Natural killer cell (primary cell): Measurements from ENCODE around the gene FN3KRP. TPM values are rescaled to one million over a fixed set of nuclear protein-coding genes. Genes with fewer than 3 reads are reported as not detected.

Experiments used
- ATAC-seq, 3 donors: fragments of 150-1000 bp in 2 of 3; fragments of 200-7000 bp in 1 of 3; cut with Tn5 transposase; 1 replicate in 1 of 3; 2 replicates in 2 of 3; pipeline ENCODE4 v1.10.0; 2021; ENCODE audit warnings: mild to moderate bottlenecking in 2 of 3, moderate library complexity in 2 of 3
- DNase-seq, 2 donors: peaks; one replicate each; pipeline versions ENCODE4 v3.0.0 to v3.0.0-alpha.2; 2013 to 2021; ENCODE audit warnings: mixed read lengths in 1 of 2
- H3K27ac ChIP-seq: one replicate; pipeline ENCODE4 v1.5.1; 2013; ENCODE audit warnings: mild to moderate bottlenecking, low read length
- H3K27me3 ChIP-seq: one replicate; pipeline ENCODE4 v1.6.1; 2013; ENCODE audit warnings: low read length; ENCODE audit not compliant: control insufficient read depth, insufficient read depth
- H3K36me3 ChIP-seq: one replicate; pipeline ENCODE4 v1.6.1; 2013; ENCODE audit warnings: low read length; ENCODE audit not compliant: control insufficient read depth, insufficient read depth
- H3K4me1 ChIP-seq: one replicate; pipeline ENCODE4 v1.6.1; 2013; ENCODE audit warnings: low read length; ENCODE audit not compliant: control insufficient read depth, insufficient read depth
- H3K4me3 ChIP-seq: one replicate; pipeline ENCODE4 v1.5.1; 2013; ENCODE audit warnings: low read length
- H3K9me3 ChIP-seq: one replicate; pipeline ENCODE4 v1.6.1; 2013; ENCODE audit warnings: low read length; ENCODE audit not compliant: control insufficient read depth, insufficient read depth
- H3K27ac Mint-ChIP-seq, 2 donors: one replicate each; pipeline ENCODE4 v1.8.0; 2022; ENCODE audit warnings: mild to moderate bottlenecking in 2 of 2, mixed read lengths in 2 of 2, moderate library complexity in 1 of 2
- H3K27me3 Mint-ChIP-seq, 2 donors: one replicate each; pipeline ENCODE4 v1.8.0; 2022; ENCODE audit warnings: low read depth in 2 of 2, mixed read lengths in 2 of 2
- H3K36me3 Mint-ChIP-seq: one replicate; pipeline ENCODE4 v1.8.0; 2022; ENCODE audit warnings: mixed read lengths
- H3K4me1 Mint-ChIP-seq, 2 donors: one replicate each; pipeline ENCODE4 v1.8.0; 2022; ENCODE audit warnings: mixed read lengths in 2 of 2
- H3K4me3 Mint-ChIP-seq: one replicate; pipeline ENCODE4 v1.8.0; 2022; ENCODE audit warnings: mild to moderate bottlenecking, moderate library complexity, mixed read lengths
- H3K9me3 Mint-ChIP-seq, 2 donors: one replicate each; pipeline ENCODE4 v1.8.0; 2022; ENCODE audit warnings: mixed read lengths in 2 of 2
- WGBS: methylation state at CpG from one replicate; pipeline ENCODE4 v1.1.7; 2013; ENCODE audit warnings: missing lambda C conversion rate; ENCODE audit not compliant: insufficient coverage; 5-methylcytosine and 5-hydroxymethylcytosine counted together
- intact Hi-C: fragments of 100-400 bp; cut with micrococcal nuclease; formaldehyde crosslinking; loops from one replicate; pipeline ENCODE4 v1.14.2; 2022
- total RNA-seq, 4 donors: library from RNA; stranded (reverse); fragments of 120-200 nt in 1 of 4; gene quantifications; one replicate each; pipeline versions ENCODE4 v1.2.3 to v1.2.4, GENCODE V29; 2013 to 2022
- TF ChIP-seq, protein P1 (sequence below): fragments of 200-600 bp; IDR thresholded peaks from one replicate; pipeline ENCODE4 v1.8.0; 2022; ENCODE audit warnings: antibody characterized with exemption

Gene FN3KRP
- total RNA-seq, 3 donors from 2014 or later (not counting 1 experiment from before 2014, with no cell fraction given): 29.4 to 42.3 (median 32.0) TPM

DNA sequence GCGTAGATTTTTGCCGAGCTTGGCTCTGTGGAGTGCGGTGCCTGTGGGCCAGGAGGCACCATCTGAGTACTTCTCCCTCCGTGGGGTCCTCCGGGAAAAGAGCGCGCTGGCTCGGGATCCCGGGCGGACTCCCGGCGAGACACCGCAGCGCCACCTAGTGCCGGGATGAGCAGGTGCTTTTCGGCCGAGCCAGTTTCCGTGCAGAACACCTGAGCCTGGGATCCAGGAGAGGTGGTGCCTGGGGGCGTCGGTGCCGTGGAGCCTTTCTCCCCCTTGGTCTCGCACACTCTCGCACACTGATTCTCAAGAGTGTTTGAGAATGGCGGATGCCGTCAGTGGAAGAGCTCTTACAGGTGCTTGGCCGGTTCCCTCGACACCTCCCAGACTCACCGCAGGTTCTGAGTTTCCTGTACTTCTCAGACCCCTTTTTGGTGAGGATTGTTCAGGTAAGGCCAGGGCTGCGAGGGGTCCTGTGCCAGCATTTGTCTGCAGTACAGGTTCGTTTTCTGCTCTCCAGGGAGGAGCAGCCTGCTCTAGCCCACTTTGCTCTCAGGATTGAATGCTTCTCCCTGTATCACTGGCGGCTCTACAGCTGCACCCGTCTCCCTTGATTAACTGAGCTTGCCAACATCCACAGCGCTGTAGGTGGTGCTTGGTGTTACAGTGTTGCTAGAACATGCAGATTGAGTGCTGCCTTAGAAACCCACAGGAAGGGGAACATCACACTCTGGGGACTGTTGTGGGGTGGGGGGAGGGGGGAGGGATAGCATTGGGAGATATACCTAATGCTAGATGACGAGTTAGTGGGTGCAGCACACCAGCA lies 58.7 kb downstream of the FN3KRP start:
- TF ChIP-seq, protein P1, sequence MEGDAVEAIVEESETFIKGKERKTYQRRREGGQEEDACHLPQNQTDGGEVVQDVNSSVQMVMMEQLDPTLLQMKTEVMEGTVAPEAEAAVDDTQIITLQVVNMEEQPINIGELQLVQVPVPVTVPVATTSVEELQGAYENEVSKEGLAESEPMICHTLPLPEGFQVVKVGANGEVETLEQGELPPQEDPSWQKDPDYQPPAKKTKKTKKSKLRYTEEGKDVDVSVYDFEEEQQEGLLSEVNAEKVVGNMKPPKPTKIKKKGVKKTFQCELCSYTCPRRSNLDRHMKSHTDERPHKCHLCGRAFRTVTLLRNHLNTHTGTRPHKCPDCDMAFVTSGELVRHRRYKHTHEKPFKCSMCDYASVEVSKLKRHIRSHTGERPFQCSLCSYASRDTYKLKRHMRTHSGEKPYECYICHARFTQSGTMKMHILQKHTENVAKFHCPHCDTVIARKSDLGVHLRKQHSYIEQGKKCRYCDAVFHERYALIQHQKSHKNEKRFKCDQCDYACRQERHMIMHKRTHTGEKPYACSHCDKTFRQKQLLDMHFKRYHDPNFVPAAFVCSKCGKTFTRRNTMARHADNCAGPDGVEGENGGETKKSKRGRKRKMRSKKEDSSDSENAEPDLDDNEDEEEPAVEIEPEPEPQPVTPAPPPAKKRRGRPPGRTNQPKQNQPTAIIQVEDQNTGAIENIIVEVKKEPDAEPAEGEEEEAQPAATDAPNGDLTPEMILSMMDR: peak; percentile 62
- WGBS: 43% methylated on average over 33 of the region's 34 CpGs
- Mint-ChIP-seq H3K4me3 (peak overlapping the region; percentile 87), H3K9me3 (no peaks in the 10 kb centered on the region), H3K27me3 (no peaks in the 10 kb centered on the region), H3K36me3 (no peaks in the 10 kb centered on the region), H3K27ac (peak overlapping the region; percentile 69 to 82), H3K4me1 (peaks cover 32 to 40% of the 10 kb centered on the region in 2 donors)
- DNase-seq (peak; percentile 28 to 69), ATAC-seq (peak; percentile 82 to 95 (median 88))
- no peaks in the 10 kb centered on the region for H3K27me3 ChIP-seq
- H3K36me3 ChIP-seq: peaks cover 5% of the 10 kb centered on the region
- H3K4me1 ChIP-seq: peaks cover 28% of the 10 kb centered on the region
- H3K27ac ChIP-seq: peak overlapping the region; percentile 39
- H3K9me3 ChIP-seq: no peaks in the 10 kb centered on the region
- intact Hi-C loops: no loop called here
- H3K4me3 ChIP-seq: peak overlapping the region; percentile 21

DNA sequence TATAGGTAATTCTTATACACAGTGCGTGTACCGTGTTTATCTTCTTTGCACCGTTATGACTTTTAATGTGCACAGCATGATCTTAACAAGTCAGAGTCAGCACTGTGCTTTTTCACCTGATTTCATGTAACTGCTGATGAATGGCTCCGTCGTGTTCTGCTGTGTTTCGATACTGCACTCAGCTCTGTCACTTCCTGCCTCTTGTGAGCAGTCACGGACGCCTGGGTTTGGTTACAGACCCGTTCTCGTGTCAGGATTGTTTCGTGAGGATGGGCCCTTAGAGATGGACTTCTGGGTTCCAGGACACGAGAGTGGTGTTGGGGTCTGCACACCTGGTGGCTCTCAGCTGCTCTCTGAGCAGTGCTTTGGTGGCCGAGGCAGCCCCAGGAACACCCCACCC lies 59.9 kb downstream of the FN3KRP start:
- peak overlapping the region; percentile 62 for H3K4me3 Mint-ChIP-seq
- TF ChIP-seq, protein P1: no peak
- H3K9me3 ChIP-seq: no peaks in the 10 kb centered on the region
- no peaks in the 10 kb centered on the region for H3K27me3 ChIP-seq
- peak overlapping the region; percentile 65 to 69 for H3K27ac Mint-ChIP-seq
- peaks cover 32 to 40% of the 10 kb centered on the region in 2 donors for H3K4me1 Mint-ChIP-seq
- peak; percentile 49 to 64 (median 50) for ATAC-seq
- H3K36me3 Mint-ChIP-seq: no peaks in the 10 kb centered on the region
- H3K27ac ChIP-seq: peak overlapping the region; percentile 30
- intact Hi-C loops: no loop called here
- 66% methylated on average over 13 of the region's 13 CpGs for WGBS
- H3K4me1 ChIP-seq: peaks cover 30% of the 10 kb centered on the region
- no peaks in the 10 kb centered on the region for H3K9me3 Mint-ChIP-seq
- no peak overlapping the region for H3K4me3 ChIP-seq
- DNase-seq: peak in 1 of 2 donors; percentile 47
- peaks cover 5% of the 10 kb centered on the region for H3K36me3 ChIP-seq
- H3K27me3 Mint-ChIP-seq: no peaks in the 10 kb centered on the region

Other genes starting within 250 kb of the FN3KRP start
- gene FOXK2, start 197.0 kb upstream of the FN3KRP start, total RNA-seq: 10 to 100 TPM; 42.5 to 50.0 (median 46.4) TPM
- gene WDR45B, start 68.3 kb upstream of the FN3KRP start, total RNA-seq: 100 to 1,000 TPM in 1 of 3 donors, 10 to 100 TPM in 2; 81.8 to 112 (median 94.6) TPM
- 1 to 10 TPM; 3.7 to 7.3 (median 4.0) TPM for gene RAB40B, start 18.0 kb upstream of the FN3KRP start, total RNA-seq
- 1 to 10 TPM; 4.9 to 6.1 (median 5.5) TPM for gene FN3K, start 18.9 kb downstream of the FN3KRP start, total RNA-seq
- gene TBCD, start 35.4 kb downstream of the FN3KRP start, total RNA-seq: 100 to 1,000 TPM in 2 of 3 donors, 10 to 100 TPM in 1; 92.0 to 149 (median 132) TPM
- not detected for gene ZNF750, start 123.3 kb downstream of the FN3KRP start, total RNA-seq